GM06990 (cell line): ENCODE data around the gene CYFIP1.

ENCODE experiments used
- DNase-seq: peaks from one replicate; pipeline ENCODE4 v3.0.0-alpha.2; 2011; ENCODE audit not compliant: insufficient read length; ENCODE audit errors: extremely low read depth
- H3K27me3 ChIP-seq: replicated peaks from 2 replicates; pipeline ENCODE4 v1.6.0; 2011; ENCODE audit warnings: low read length; ENCODE audit not compliant: control insufficient read depth, insufficient read depth
- H3K36me3 ChIP-seq: 2 replicates; pipeline ENCODE4 v1.5.1; 2011; ENCODE audit warnings: low read length; ENCODE audit not compliant: control insufficient read depth, insufficient read depth
- H3K4me3 ChIP-seq: replicated peaks from 2 replicates; pipeline ENCODE4 v1.5.1; 2011; ENCODE audit warnings: low read depth, mild to moderate bottlenecking, control low read depth, low read length
- CTCF ChIP-seq: IDR thresholded peaks from 2 replicates; pipeline ENCODE4 v1.5.1; 2011; ENCODE audit warnings: low read length, control low read depth, mild to moderate bottlenecking, inconsistent platforms; ENCODE audit not compliant: insufficient read depth, poor library complexity, severe bottlenecking

Gene CYFIP1

DNA sequence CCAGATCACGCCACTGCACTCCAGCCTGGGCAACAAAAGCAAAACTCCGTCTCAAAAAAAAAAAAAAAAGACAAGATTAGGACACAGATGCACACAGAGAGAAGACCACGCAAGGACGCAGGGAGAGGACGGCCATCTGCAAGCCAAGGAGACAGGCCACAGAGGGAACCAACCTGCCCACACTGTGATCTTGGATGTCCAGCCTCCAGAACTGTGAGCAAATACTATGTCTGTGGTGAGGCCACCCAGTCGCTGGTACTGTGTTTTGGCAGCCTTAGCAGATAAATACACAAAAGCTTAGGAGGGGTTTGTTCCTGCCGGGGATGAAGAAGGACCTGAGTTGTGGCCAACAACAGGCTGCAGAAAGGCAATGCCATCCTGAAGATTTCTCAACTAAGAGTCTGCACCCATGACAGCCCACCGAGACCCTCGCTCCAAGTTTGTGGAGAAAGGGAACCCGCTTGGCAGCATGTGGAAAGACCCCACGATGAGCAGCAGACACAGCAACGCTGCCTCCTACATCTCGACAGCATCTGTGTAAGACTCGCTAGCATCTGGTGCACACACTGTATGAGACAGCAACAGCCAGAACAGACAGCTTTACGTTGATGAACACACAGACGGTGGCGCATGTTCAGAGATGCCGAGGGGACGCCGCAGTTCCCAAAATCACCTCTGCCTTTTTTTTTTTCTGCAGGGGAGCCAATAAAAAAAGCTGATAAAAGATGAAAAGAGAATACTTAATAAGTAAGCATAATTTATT, 13.7 kb downstream of the CYFIP1 start:
- H3K4me3 ChIP-seq: no peak overlapping the region
- no peaks in the 10 kb centered on the region for H3K36me3 ChIP-seq
- H3K27me3 ChIP-seq: no peaks in the 10 kb centered on the region
- no peak for DNase-seq
- TF ChIP-seq CTCF: no peak

- no peak overlapping the region for H3K4me3 ChIP-seq
- no peak for TF ChIP-seq CTCF
- no peaks in the 10 kb centered on the region for H3K36me3 ChIP-seq
- DNase-seq: no peak
- no peaks in the 10 kb centered on the region for H3K27me3 ChIP-seq
Measured at GRCh38 chr15:22963641-22964040, 16.5 kb downstream of the CYFIP1 start.

- TF ChIP-seq CTCF: no peak
- no peak for DNase-seq
- Histone ChIP-seq H3K27me3 (no peaks in the 10 kb centered on the region), H3K36me3 (no peaks in the 10 kb centered on the region), H3K4me3 (no peak overlapping the region)
Measured at GRCh38 chr15:22962611-22963010, 17.6 kb downstream of the CYFIP1 start.

DNA sequence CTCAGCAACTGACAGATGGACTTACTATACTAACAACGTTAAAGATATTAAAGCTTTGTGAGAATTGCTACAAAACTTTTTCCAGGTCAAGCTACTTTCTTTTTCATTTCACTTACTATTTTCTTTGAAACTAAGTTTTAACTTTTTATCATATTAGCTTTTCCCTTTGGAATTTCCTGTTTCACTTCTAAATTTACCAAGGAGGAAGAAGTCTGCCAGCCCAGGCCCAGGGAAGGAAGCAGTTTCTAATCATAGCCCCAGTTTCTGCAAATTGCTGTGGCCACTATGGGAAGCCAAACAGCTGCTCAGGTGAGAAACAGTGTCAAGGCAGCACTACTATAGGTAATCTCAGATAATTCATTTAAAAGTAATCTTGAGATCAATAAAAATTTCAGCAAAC, 18.4 kb downstream of the CYFIP1 start:
- no peak for TF ChIP-seq CTCF
- H3K27me3 ChIP-seq: no peaks in the 10 kb centered on the region
- no peak for DNase-seq
- no peaks in the 10 kb centered on the region for H3K36me3 ChIP-seq
- H3K4me3 ChIP-seq: no peak overlapping the region

GRCh38 chr15:22960556-22960955, 19.6 kb downstream of the CYFIP1 start:
- TF ChIP-seq CTCF: no peak
- no peak for DNase-seq
- no peak overlapping the region for H3K4me3 ChIP-seq

GRCh38 chr15:22960126-22960525, 20.0 kb downstream of the CYFIP1 start:
- no peak for DNase-seq
- no peaks in the 10 kb centered on the region for H3K36me3 ChIP-seq
- no peak overlapping the region for H3K4me3 ChIP-seq
- no peak for TF ChIP-seq CTCF
- H3K27me3 ChIP-seq: no peaks in the 10 kb centered on the region

More at GRCh38 chr15:22960556-22960955, 19.6 kb downstream of the CYFIP1 start:
- Histone ChIP-seq H3K36me3 (no peaks in the 10 kb centered on the region), H3K27me3 (no peaks in the 10 kb centered on the region)
